Pons (tissue), 1 donor: Measurements from ENCODE around the gene SPATA6.
"Not testable (repeated sequence)": the region's sequence is repeated elsewhere in the genome, so short reads cannot be mapped to it uniquely, and the experiment has no call there.

Experiments
- DNase-seq: peaks from one replicate; pipeline ENCODE4 v3.0.0-alpha.2; 2016; ENCODE audit warnings: low spot score

The SPATA6 gene

DNA sequence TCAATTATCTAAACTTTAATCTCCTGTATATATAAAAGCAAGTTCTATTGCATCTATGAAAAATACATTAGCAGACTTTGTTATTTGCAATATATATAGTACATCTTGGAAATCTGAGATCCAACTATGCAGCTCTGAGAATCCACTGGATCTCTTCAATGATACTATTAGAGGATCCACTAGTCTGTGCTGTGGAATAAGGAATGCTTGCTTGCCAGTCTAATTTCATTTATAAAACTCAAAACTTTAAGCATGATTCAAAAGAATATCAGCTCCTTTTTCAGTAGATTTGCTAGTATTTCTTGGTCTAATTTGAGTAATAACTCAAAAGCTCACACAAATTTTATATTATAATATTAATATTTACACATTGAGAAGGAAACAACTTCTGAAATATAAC lies 115.1 kb downstream of the SPATA6 start:
- DNase-seq: peak; percentile 22

DNA sequence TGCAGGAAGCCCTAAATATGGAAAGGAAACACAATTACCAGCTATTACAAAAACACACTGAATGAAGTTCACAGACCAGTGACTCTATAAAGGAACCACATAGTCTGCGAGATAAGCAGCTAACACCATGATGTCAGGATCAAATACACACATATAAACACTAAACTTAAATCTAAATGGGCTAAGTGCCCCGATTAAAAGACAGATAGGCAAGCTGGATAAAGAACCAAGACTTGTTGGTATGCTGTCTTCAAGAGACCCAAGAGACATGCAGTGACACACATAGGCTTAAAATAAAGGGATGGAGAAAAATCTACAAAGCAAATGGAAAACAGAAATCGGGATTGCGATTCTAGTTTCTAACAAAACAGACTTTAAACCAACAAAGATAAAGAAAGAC lies 127.6 kb downstream of the SPATA6 start:
- no peak for DNase-seq

DNA sequence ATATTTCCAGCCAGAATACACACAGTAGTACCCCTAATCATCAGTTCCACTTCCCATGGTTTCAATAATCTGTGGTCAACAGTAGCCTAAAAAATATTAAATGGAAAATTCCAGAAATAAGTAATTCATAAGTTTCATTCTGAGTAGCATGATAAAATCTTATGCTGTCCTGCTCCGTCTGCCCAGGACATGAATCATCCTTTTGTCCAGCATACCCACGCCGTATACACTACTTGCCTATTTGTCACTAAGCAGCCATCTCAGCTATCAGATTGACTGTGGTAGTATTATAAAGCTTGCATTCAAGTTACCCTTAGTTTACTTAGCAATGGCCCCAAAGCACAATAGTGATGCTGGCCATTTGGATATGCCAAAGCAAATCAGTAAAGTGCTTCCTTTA lies 130.8 kb downstream of the SPATA6 start:
- DNase-seq: no peak

DNA sequence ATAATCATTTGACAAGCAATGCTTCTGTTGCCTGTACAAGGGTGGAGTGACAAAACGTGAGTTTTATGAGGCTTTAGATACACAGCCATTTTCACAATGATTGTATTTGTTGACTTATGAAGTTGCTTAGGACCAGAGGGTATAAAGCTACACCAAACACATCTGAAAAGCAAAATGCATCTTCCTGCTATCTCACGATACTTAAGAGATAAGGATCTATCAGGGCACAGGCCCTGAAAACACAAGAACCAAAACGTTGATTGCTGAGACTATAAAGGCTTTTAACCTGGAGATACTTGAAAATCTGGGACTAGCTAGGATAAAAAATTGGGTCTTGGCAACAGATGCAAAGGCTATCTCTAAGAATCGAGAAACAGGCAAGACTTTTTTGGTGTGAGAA lies 133.7 kb downstream of the SPATA6 start:
- no peak for DNase-seq

DNA sequence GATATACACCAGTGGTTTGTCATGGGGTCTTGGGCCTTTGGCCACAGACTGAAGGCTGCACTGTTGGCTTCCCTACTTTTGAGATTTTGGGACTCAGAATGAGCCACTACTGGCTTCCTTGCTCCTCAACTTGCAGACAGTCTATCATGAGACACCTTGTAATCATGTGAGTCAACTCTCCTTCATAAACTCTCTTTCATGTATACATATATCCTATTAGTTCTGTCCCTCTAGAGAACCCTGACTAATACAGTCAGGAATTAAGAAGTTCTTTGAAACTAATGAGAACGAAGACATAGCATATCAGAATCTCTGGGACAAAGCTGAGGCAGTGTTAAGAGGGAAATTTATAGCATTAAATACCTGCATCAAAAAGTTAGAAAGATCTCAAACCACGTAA lies 138.7 kb downstream of the SPATA6 start:
- no peak for DNase-seq

DNA sequence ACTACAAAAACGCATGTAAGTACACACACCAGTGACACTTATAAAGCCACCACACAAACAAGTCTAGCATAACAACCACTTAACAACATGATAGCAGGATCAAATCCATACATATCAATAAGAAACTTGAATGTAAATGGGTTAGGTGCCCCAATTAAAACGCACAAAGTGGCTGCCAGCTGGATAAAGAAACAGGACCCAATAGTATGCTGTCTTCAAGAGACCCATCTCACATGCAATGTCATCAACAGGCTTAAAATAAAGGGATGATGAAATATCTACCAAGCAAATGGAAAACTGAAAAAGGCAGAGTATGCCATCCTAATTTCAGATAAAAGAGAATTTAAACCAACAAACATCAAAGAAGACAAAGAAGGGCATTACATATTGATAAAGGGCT lies 139.9 kb downstream of the SPATA6 start:
- DNase-seq: no peak

DNA sequence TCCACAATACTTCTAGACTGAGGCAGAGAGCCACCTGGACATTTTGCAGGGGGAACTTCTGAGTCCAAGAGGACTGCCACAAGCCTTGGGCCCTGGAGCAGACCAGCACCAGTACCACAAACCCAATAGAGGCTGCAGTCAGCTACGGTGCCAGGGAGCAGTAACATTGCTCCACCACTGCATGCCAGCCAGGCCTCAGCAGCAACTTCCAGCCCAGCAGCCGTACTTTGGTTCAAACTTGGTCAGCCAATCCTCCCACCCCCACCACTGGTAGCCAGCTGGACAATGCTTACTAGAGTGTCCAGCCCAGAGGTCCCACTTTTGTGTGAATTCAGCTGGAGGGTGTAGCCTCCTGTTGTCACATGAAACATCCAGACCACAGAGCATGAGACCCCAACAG lies 142.1 kb downstream of the SPATA6 start:
- no peak for DNase-seq

DNA sequence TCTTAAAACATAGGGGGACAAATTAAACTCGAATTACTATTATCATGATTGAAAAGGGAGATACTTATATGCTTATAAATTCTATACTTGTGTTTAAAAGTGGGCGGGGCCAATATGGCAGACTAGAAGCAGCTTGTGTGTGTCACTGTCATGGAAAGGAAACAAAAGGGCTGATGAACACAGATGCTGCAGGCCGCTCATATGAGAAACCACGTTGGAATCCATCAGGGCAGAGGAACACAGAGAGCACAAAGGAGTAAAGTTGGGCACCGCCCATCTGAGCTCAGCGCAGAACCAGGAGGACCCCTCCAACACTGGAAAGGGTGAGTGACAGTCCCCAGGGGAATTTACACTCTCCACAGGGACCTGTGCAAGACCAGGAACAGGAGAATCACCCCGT lies 142.5 kb downstream of the SPATA6 start:
- DNase-seq: no peak

DNA sequence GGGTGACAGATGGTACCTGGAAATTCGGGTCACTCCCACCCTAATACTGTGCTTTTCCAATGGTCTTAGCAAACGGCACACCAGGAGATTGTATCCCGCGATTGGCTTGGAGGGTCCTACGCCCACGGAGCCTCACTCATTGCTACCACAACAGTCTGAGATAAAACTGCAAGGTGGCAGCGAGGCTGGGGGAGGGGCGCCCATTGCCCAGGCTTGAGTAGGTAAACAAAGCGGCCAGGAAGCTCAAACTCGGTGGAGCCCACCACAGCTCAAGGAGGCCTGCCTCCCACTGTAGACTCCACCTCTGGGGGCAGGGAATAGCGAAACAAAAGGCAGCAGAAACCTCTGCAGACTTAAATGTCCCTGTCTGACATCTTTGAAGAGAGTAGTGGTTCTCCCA lies 160.2 kb downstream of the SPATA6 start:
- not testable (repeated sequence) for DNase-seq

DNA sequence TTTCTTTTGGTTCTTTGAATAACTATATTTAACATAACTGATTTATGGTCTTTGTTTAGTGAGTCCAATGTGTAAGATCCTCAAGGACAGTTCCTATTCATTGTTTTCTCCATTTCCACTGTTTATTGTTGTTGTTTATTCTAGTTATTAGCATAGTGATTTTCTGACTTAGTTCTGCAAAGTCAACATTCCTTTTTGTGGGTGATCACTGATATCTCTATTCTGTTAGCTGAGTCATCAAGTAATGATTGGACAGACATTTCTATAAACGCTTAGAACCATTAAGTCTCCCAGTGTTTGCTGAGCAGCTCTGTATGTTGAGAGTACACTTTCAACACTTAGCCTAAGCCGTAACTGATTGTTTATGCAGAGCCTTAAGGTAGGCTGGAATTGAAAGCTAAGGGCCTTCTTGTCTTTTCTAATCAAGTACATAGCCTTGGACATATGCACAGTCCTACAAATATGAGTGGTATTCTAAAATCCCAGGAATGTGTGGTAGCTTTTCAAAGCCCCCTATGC lies 162.4 kb downstream of the SPATA6 start:
- no peak for DNase-seq

DNA sequence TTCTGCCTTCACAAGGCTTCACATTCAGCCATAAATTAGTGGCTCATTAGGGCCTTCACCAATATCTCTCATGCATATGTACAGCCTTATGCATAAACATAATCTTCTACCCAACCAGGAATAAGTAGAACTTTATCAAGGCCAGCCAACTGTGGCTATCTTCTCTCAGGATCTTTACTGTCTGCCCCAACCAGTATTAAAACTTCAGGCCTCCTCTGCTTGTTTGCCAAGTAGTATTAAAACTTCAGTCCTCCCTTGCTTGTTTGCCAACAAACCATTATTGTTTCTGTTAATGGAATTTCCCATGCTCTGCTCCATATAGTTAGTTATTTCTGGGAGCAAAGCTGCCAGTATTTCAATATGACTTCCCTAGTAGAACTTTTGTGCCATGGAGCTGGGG lies 169.4 kb downstream of the SPATA6 start:
- no peak for DNase-seq

DNA sequence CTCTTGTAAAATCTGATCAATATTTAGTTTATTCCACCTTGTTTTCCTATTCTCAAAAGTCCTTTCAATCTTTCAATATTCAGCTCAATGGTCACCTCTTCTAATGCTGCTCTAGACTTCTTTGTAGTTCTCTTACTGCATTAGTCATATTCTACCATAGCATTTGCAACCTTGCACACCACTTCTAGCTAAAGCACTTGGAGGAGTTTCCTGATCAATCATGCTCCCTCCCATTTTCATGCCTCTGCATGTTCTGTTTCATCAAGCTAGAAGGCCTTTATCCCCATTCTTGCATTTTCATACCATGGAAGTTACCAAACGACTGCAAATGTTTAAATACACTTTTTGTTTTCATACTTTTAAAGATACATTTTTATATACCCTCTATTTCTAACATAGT lies 177.3 kb downstream of the SPATA6 start:
- DNase-seq: no peak

DNA sequence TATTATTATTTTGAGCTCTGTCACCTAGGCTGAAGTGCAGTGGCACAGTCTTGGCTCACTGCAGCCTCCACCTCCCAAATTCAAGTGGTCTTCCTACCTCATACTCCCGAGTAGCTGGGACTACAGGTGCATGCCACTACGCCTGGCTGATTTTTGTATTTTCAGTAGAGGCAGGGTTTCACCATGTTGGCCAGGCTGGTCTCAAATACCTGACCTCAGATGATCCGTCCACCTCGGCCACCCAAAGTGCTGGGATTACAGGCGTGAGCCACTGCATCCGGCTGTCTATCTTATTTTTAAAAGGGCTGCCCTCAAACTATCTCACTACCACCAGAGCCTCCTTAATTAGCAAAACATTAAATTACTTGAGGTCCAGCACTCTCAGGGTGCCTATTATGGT lies 177.9 kb downstream of the SPATA6 start:
- not testable (repeated sequence) for DNase-seq

DNA sequence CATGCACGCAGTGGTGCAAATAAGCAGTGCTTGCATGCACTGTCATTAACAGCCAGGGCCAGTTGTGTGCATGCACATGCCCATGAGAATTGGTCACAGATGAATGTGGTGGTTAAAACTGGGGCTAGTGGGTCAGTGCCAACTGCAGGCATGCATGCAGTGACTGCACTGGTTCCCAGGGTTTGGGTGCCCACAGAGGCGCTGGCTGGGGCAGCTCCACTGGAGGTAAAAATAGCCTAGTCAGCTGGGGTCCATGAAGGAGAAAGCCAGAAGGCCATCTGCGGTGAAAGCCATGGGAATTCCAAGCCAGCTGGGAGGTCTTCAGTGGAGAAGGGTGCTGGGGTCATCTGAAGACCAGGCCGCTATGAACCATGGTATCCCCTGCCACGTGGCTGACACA lies 179.3 kb downstream of the SPATA6 start:
- no peak for DNase-seq

DNA sequence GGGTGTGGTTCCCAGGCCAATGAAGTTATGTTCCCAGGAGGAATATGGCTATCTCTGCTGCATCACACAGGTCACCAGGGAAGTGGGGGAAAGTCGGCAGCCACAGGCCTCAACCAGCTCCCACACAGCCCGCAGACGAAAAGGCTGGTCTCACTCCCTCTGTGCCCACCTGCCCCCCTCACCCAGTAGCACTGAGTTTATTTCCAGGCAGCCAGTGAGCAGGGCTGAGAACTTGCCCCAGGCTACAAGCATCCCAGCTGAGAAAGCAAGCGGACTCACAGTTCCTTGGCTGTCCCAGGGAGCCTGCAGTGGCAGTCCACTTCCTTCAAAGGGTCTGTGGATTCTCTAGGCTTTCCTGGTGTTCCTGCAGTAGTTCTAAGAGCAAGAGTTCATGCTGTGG lies 180.6 kb downstream of the SPATA6 start:
- DNase-seq: no peak

DNA sequence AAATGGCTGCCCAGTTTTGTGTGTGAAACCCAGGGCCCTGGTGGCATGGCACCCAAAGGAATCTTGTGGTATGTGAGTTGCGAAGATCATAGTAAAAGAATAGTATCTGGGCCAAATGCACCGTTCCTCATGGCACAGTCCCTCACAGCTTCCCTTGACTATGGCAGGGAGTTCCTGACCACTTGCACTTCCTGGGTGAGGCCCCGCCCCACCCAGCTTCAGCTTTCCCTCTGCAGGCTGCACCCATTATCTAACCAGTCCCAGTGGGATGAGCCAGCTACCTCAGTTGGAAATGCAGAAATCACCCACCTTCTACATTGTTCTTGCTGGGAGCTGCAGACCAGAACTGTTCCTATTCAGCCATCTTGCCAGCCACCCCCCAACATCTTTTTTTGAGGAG lies 186.5 kb downstream of the SPATA6 start:
- no peak for DNase-seq

DNA sequence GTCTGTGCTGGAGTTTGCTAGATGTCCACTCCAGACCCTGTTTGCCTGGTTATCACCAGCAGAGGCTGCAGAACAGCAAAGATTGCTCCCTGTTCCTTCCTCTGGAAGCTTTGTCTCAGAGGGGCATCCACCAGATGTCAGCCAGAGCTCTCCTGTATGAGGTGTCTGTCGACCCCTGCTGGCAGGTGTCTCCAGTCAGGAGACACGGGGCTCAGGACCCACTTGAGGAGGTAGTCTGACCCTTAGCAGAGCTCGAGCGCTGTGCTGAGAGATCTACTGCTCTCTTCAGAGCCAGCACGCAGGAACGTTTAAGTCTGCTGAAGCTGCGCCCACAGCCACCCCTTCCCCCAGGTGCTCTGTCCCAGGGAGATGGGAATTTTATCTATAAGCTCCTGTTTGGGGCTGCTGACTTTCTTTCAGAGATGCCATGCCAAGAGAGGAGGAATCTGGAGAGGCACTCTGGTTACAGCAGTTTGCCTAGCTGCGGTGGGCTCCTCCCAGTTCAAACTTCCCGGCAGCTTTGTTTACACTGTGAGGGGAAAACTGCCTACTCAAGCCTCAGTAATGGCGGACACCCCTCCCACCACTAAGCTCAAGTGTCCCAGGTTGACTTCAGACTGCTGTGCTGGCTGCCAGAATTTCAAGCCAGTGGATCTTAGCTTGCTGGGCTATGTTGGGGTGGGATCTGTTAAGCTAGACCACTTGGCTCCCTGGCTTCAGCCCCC lies 187.1 kb downstream of the SPATA6 start:
- DNase-seq: not testable (repeated sequence)

DNA sequence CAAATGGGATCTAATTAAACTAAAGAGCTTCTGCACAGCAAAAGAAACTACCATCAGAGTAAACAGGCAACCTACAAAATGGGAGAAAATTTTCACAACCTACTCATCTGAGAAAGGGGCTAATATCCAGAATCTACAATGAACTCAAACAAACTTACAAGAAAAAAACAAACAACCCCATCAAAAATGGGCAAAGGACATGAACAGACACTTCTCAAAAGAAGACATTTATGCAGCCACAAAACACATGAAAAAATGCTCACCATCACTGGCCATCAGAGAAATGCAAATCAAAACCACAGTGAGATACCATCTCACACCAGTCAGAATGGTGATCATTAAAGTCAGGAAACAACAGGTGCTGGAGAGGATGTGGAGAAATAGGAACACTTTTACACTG lies 189.7 kb downstream of the SPATA6 start:
- DNase-seq: not testable (repeated sequence)

DNA sequence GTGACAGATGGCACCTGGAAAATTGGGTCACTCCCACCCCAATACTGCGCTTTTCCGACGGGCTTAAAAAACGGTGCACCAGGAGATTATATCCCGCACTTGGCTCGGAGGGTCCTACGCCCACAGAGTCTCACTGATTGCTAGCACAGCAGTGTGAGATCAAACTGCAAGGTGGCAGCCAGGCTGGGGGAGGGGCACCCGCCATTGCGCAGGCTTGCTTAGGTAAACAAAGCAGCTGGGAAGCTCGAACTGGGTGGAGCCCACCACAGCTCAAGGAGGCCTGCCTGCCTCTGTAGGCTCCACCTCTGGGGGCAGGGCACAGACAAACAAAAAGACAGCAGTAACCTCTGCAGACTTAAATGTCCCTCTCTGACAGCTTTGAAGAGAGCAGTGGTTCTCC lies 194.6 kb downstream of the SPATA6 start:
- not testable (repeated sequence) for DNase-seq

DNA sequence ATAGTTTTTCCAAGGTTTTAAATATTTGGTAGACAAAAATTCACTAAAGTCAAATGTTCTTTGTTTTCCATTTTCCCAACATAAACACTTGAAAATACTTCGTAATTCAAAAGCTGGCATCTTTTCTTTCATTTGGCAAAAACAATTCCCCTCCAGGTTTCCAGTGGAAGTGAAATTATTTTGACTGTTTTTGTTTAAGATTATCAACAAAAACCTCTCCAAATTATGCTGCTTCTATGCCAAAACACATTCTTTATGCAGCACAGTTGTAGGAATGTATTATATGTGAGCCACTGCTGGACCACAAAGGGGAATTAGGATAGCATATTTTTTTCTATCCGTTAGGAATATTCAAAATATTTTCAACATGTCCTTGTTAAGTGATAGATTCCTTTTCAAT lies 205.4 kb downstream of the SPATA6 start:
- DNase-seq: no peak

DNA sequence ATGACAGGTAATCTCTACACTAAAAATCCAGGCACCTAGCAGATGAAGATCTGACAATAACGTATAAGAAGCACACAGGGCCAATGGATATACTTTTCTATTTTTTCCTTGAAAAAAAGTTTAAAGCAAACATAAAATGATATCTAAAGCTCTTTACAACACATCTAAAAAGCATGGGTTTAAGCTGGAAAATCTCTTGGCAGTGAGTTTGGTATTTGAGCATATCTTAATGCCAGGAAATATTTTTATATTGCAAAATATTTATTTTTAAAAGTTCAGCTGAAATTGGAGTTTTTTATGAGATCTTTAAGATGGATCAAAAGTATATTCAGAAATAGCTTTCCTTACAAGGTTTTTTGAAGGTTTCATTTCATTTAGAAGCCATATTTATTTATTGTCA lies 209.0 kb downstream of the SPATA6 start:
- no peak for DNase-seq

DNA sequence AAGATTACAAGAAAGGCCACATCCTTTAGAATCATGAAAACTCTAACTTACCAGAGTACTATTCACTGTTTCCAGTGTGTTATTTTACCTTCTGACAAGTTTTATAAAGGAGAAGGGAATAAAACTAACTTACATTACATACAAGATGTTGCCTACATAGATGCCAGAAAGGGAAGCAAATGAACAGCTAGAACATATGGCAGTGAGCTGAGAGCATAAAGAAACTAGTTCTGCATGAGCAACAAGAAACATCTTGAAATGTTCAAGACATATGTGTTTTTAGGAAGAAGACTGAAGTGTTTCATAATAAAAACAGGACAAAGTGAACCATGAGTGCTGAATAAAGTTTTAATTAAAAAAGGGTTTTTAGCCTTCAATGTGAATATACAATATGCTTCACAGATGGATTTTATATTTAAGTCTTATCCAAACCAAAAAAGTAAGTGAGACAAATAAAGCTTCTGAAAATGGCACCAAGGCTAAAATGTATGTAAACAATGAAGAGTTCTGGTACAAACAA lies 210.1 kb downstream of the SPATA6 start:
- no peak for DNase-seq

DNA sequence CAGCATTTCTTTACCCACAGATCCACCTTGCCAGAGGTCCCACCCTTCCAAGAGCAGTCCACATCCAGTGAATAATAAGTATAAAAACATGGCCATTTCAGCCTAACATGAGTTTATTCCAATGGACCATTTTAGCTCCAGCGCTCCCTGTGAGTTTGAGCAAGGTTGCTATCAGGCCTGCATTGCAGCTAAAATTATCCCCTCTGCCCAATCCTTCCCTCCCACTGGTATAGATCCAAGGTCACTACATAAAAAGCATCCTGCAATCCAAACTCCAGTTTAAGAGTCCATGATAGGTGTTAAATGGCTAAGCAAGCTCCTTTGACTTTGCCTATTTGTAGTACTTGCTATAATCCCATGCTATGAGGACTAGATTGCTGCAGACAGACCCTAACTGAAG lies 213.9 kb downstream of the SPATA6 start:
- no peak for DNase-seq

DNA sequence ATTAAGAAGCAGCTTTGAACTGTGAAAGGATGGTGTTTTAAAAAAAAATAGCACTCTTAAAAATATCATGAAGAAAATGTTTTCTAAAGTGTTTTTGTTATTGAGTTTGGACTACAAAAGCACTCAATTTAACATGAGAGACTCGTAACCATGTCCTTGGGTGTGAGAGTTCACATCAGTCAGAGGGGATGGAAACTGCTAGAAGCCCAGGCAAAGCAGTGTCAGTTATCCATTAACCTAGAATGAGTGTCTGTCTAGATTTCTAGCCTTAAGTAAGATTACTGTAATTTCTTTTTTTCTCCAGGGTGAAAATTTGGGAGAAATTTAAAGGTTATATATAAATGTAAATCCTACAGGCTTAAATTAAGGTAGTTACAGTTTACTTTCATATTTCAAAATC lies 217.8 kb downstream of the SPATA6 start:
- no peak for DNase-seq
